Head of caudate nucleus (tissue), 42 donors: Measurements from ENCODE around the gene HAO2.
"Not testable (repeated sequence)": the region's sequence is repeated elsewhere in the genome, so short reads cannot be mapped to it uniquely, and the experiment has no call there.

Experiments used
- DNase-seq, 42 donors: peaks; one replicate each; pipeline versions ENCODE4 v3.0.0 to v3.0.0-alpha.2; 2020 to 2021; ENCODE audit warnings: mixed read lengths in 7 of 42
- intact Hi-C: fragments of 100-400 bp; cut with DNase I; formaldehyde crosslinking; loops from one replicate; pipeline ENCODE4 v1.15.0; 2022

HAO2 gene

GRCh38 chr1:119368554-119368953, at the start of gene HAO2:
HAO2 (plus strand) TSS chr1:119368785; CDS start chr1:119381086, 12,301 bp downstream.
- no peak for DNase-seq
- intact Hi-C loops: loop anchor here (10.0 kb wide), 1 partner anchor 84 kb away; no protein-coding TSS in a partner anchor

DNA sequence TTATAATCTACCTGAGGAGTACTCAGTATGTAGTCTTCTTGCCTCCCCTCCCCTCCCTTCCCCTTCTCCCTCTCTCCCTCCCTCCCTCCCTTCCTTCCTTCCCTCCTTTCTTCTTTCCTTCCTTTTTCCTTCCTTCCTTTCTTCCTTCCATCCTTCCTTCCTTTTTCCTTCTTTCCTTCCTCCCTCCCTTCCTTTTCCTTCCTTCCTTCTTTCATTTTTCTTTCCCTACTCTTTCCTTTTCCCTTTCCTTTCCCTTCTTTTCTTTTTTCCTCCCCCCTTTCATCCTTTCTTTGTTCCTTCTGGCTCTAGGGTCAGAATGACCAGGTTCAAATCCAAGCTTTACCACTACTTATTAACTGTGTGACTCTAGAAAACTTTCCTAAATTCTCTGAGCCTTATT, 48.5 kb upstream of the HAO2 start:
- intact Hi-C loops: no loop called here
- no peak for DNase-seq

- DNase-seq: no peak
- intact Hi-C loops: no loop called here
Observed at GRCh38 chr1:119321666-119322419, 46.7 kb upstream of the HAO2 start.

DNA sequence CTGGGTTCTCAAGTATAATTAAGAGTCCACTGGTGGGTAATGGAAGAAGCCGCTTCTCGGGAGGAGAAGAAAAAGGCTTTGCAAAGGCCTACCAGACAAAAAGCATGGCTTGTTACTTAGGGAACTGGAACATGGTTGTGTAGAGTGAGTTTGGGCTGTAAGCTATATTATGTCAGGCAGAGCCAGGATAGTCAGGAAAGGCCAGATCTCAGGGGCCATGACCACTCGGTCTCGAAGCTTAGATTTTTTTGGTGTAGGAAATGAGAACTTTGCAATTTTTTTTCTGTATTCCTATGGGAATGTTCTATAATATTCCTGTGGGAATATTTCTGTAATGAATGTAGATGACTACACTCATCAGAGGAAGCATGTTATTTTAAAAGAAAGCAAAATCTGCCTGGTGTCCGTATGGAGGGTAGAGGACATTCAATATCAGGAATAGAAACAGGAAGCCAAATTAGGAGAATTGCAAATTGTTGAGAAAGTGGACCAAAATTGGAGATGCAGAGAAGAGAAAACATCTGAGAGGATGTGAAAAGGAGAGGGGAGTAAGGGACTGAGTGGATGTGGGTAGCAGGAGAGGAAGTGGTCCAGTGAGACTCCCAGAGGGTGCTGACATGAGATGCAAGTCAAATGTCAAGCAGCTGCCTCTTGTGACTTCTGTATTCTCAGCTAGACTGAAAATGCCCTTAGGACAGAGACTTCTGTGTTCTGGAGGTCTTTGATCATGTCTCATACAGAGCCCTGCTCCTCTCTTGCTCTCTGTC, 45.2 kb upstream of the HAO2 start:
- intact Hi-C loops: no loop called here
- no peak for DNase-seq

GRCh38 chr1:119324198-119324597, 44.4 kb upstream of the HAO2 start:
- DNase-seq: no peak
- intact Hi-C loops: no loop called here

DNA sequence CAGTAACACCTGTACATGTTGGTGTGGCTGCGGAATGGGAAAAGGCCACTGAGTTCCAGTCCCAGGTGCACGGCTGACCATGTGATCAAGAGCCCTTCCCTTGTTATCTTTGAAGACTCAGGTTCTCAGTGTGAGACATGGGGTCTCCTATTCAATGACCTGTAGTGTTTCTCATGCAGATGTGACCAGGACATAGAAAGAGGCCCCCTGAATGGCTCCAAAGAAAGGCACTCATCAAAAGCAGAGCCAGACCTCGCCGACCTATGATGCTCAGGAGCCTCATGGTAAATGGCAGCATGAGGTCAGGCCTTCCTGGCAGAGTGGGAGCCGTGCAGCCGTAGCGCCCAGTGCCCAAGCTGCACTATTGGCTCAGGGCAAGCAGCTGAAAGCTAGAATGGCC, 42.3 kb upstream of the HAO2 start:
- intact Hi-C loops: no loop called here
- no peak for DNase-seq

GRCh38 chr1:119327094-119327449, 41.5 kb upstream of the HAO2 start:
- peak in 8 of 42 donors; percentile 3 to 28 (median 12) for DNase-seq
- intact Hi-C loops: no loop called here

GRCh38 chr1:119327450-119328155, 41.0 kb upstream of the HAO2 start:
- peak in 37 of 42 donors; percentile 5 to 59 (median 25) for DNase-seq
- intact Hi-C loops: no loop called here

GRCh38 chr1:119329541-119330461, 38.8 kb upstream of the HAO2 start:
- no peak for DNase-seq
- intact Hi-C loops: no loop called here

DNA sequence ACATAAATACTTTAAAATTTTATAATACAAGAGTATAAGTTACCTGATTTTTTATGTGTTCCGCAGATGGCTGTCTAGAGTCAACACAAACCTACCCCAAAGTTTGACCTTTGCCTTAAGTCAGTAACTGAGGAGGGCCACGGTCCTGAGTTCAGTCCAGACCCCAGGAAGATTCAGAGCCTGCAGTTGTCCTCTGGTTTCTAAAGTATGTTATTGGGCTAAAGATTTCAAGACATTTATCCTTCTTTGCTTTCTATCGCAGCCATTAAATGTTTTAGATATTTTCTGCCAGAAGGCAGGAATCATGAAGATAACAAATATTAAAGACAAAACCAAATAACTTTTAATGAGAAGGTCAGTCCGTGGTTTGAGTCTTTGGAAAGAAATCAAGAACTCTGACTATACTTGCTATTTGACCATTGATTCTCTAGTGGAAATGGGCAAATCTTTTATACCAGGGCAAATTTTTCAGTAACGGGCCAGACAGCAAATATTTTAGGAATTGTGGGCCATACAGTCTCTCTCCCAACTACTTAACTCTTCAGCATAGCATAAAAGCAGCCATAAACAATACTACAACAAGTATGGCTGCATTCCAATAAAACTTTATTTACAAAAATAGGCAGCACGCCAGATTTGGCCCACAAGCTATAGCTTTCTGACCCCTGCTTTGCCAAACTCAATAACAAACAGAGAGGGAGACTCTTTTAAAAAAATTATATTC, 38.0 kb upstream of the HAO2 start:
- intact Hi-C loops: no loop called here
- no peak for DNase-seq

- DNase-seq: no peak
- intact Hi-C loops: no loop called here
Observed at GRCh38 chr1:119331190-119331515, 37.4 kb upstream of the HAO2 start.

GRCh38 chr1:119331915-119332314, 36.7 kb upstream of the HAO2 start:
- DNase-seq: no peak
- intact Hi-C loops: no loop called here

- no peak for DNase-seq
- intact Hi-C loops: no loop called here
Observed at GRCh38 chr1:119332622-119333021, 36.0 kb upstream of the HAO2 start.

DNA sequence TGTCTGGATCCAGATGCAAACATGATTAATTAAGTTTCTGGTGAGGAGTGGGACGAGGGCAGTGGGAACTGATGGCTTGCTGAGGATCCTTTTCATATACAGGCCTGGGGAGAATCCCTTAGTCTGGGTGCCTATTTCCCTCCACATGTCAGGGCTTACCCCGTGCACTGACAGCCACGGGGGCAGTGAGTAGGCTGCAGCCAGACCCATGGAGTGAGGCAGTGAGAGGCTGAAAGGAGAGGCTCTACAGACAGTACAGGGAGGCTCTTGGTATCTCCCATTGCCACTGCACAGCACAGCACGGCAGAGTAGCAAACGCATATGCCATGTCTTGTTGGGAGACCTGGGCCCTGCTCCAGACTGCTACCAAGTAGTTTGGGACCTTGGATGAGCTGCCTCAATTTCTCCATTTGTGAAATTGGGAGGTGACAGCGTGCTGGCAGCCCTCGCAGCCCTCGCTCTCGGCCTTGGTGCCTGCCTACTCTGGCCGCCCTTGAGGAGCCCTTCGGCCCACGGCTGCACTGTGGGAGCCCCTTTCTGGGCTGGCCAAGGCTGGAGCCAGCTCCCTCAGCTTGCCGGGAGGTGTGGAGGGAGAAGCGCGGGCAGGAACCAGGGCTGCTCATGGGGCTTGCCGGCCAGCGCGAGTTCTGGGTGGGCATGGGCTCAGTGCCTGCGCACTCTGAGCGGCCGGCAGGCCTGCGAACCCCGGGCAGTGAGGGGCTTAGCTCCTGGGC, 35.3 kb upstream of the HAO2 start:
- intact Hi-C loops: no loop called here
- no peak for DNase-seq

DNA sequence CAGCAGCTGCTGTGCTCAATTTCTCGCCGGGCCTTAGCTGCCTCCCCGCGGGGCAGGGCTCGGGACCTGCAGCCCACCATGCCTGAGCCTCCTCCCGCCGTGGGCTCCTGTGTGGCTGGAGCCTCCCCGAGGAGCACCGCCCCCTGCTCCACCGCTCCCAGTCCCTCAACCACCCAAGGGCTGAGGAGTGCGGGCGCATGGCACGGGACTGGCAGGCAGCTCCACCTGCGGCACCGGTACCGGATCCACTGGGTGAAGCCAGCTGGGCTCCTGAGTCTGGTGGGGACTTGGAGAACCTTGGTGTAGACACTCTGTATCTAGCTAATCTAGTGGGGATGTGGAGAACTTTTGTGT, 34.7 kb upstream of the HAO2 start:
- intact Hi-C loops: not testable (repeated sequence)

DNA sequence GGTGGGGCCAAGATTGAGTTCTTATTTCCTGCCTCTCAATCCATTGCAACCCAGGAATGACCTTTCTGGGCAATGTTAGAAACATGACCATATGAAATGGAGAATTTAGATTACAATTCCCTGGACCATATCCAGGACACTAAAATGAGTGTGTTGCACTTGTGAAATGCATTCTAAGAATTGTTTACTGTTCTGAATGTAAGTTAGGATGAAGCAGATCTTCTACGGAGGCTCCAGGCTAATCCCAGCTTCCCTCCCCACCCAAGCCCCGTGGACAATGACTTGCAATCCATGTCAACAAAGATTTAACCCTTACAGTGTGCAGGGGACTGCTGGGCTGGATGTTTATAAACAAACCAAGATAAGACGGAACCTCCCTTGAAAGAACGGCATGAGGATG, 31.7 kb upstream of the HAO2 start:
- intact Hi-C loops: no loop called here
- no peak for DNase-seq

More for the DNA sequence above, 34.7 kb upstream of the HAO2 start:
- not testable (repeated sequence) for DNase-seq

GRCh38 chr1:119338004-119338403, 30.6 kb upstream of the HAO2 start:
- intact Hi-C loops: no loop called here
- no peak for DNase-seq

GRCh38 chr1:119338757-119339156, 29.8 kb upstream of the HAO2 start:
- intact Hi-C loops: no loop called here
- no peak for DNase-seq
